H9 (cell line): ENCODE data around the gene PFN1. TPM values are rescaled to one million over a fixed set of nuclear protein-coding genes. Genes with fewer than 3 reads are reported as not detected.

Experiments
- DNase-seq: peaks from one replicate; pipeline ENCODE4 v3.0.0-alpha.2; 2017
- H2AFZ ChIP-seq: one replicate; pipeline ENCODE4 v1.6.1; 2013; ENCODE audit warnings: mild to moderate bottlenecking, low read length, control low read depth, moderate library complexity
- H2AK5ac ChIP-seq: 2 replicates; pipeline ENCODE4 v1.6.1; 2013; ENCODE audit warnings: low read length, control low read depth, mixed read lengths; ENCODE audit not compliant: insufficient read length
- H2BK120ac ChIP-seq: one replicate; pipeline ENCODE4 v1.6.1; 2013; ENCODE audit warnings: low read depth, mild to moderate bottlenecking, low read length, control low read depth, inconsistent platforms; ENCODE audit not compliant: poor library complexity, severe bottlenecking
- H2BK12ac ChIP-seq: 2 replicates; pipeline ENCODE4 v1.6.1; 2013; ENCODE audit warnings: low read length, control low read depth, mixed read lengths, low read depth; ENCODE audit not compliant: insufficient read length
- H2BK15ac ChIP-seq: 2 replicates; pipeline ENCODE4 v1.6.1; 2013; ENCODE audit warnings: low read depth, low read length, control low read depth
- H2BK20ac ChIP-seq: one replicate; pipeline ENCODE4 v1.6.1; 2013; ENCODE audit warnings: low read depth, mild to moderate bottlenecking, low read length, control low read depth, inconsistent platforms; ENCODE audit not compliant: poor library complexity, severe bottlenecking
- H2BK5ac ChIP-seq: 2 replicates; pipeline ENCODE4 v1.6.1; 2013; ENCODE audit warnings: low read length, control low read depth, mixed read lengths; ENCODE audit not compliant: insufficient read length
- H3K14ac ChIP-seq: 2 replicates; pipeline ENCODE4 v1.6.1; 2013; ENCODE audit warnings: low read length, control low read depth; ENCODE audit not compliant: insufficient read depth
- H3K18ac ChIP-seq: 2 replicates; pipeline ENCODE4 v1.6.1; 2013; ENCODE audit warnings: low read depth, mild to moderate bottlenecking, mixed read lengths, low read length, control low read depth; ENCODE audit not compliant: insufficient read length
- H3K23ac ChIP-seq: 2 replicates; pipeline ENCODE4 v1.6.1; 2013; ENCODE audit warnings: low read length, control low read depth, mixed read lengths, low read depth; ENCODE audit not compliant: insufficient read length
- H3K23me2 ChIP-seq: 2 replicates; pipeline ENCODE4 v1.6.1; 2013; ENCODE audit warnings: low read depth, mild to moderate bottlenecking, mixed read lengths, low read length, control low read depth; ENCODE audit not compliant: insufficient read length, poor library complexity, severe bottlenecking
- H3K27ac ChIP-seq: 2 replicates; pipeline ENCODE4 v1.5.1; 2013; ENCODE audit warnings: low read length, control low read depth, mixed read lengths, low read depth; ENCODE audit not compliant: insufficient read length
- H3K27me3 ChIP-seq: 2 replicates; pipeline ENCODE4 v1.6.1; 2013; ENCODE audit warnings: low read length, control low read depth, inconsistent platforms; ENCODE audit not compliant: insufficient read depth
- H3K4ac ChIP-seq: 2 replicates; pipeline ENCODE4 v1.6.1; 2013; ENCODE audit warnings: low read depth, mild to moderate bottlenecking, control low read depth, inconsistent platforms, low read length, moderate library complexity
- H3K4me1 ChIP-seq: 2 replicates; pipeline ENCODE4 v1.6.1; 2013; ENCODE audit warnings: low read length, control low read depth, inconsistent platforms; ENCODE audit not compliant: insufficient read depth
- H3K4me2 ChIP-seq: 2 replicates; pipeline ENCODE4 v1.6.1; 2013; ENCODE audit warnings: low read length, control low read depth, mixed read lengths; ENCODE audit not compliant: insufficient read length, insufficient read depth
- H3K56ac ChIP-seq: 2 replicates; pipeline ENCODE4 v1.6.1; 2013; ENCODE audit warnings: low read depth, mild to moderate bottlenecking, mixed read lengths, low read length, control low read depth; ENCODE audit not compliant: insufficient read length
- H3K79me1 ChIP-seq: 2 replicates; pipeline ENCODE4 v1.6.1; 2013; ENCODE audit warnings: low read depth, mild to moderate bottlenecking, moderate library complexity, low read length, control low read depth, inconsistent platforms; ENCODE audit not compliant: insufficient read depth, poor library complexity, severe bottlenecking
- H3K79me2 ChIP-seq: 2 replicates; pipeline ENCODE4 v1.6.1; 2013; ENCODE audit warnings: low read length, control low read depth, inconsistent platforms; ENCODE audit not compliant: insufficient read depth
- H3K9ac ChIP-seq: 2 replicates; pipeline ENCODE4 v1.6.1; 2013; ENCODE audit warnings: low read length, control low read depth, mixed read lengths; ENCODE audit not compliant: insufficient read length; ENCODE audit errors: extremely low read depth
- H3K9me3 ChIP-seq: one replicate; pipeline ENCODE4 v1.6.1; 2013; ENCODE audit warnings: low read depth, low read length, inconsistent platforms; ENCODE audit not compliant: control insufficient read depth
- H3T11ph ChIP-seq: one replicate; pipeline ENCODE4 v1.6.1; 2013; ENCODE audit warnings: mild to moderate bottlenecking, low read length, control low read depth, inconsistent platforms
- H4K20me1 ChIP-seq: one replicate; pipeline ENCODE4 v1.6.1; 2013; ENCODE audit not compliant: control insufficient read depth, insufficient read length, insufficient read depth
- H4K5ac ChIP-seq: 2 replicates; pipeline ENCODE4 v1.6.1; 2013; ENCODE audit warnings: low read depth, mild to moderate bottlenecking, mixed read lengths, low read length, control low read depth; ENCODE audit not compliant: insufficient read length
- H4K8ac ChIP-seq: replicated peaks from 2 replicates; pipeline ENCODE4 v1.6.1; 2013; ENCODE audit warnings: low read length, control low read depth, mixed read lengths, low read depth; ENCODE audit not compliant: insufficient read length
- H4K91ac ChIP-seq: 2 replicates; pipeline ENCODE4 v1.6.1; 2013; ENCODE audit warnings: low read depth, mild to moderate bottlenecking, moderate library complexity, mixed read lengths, low read length, control low read depth; ENCODE audit not compliant: insufficient read length
- H3K27ac Mint-ChIP-seq, 3 experiments: 2 replicates in 2 of 3; 3 replicates in 1 of 3; pipeline ENCODE4 v1.8.0; 2020 to 2021; ENCODE audit warnings: mixed read lengths in 3 of 3, mild to moderate bottlenecking in 1 of 3, moderate library complexity in 1 of 3
- H3K27me3 Mint-ChIP-seq: 2 replicates; pipeline ENCODE4 v1.8.0; 2021; ENCODE audit warnings: low read depth, mild to moderate bottlenecking, moderate library complexity, mixed read lengths
- H3K36me3 Mint-ChIP-seq, 3 experiments: 2 replicates in 2 of 3; 3 replicates in 1 of 3; pipeline ENCODE4 v1.8.0; 2020 to 2021; ENCODE audit warnings: low read depth in 3 of 3, mixed read lengths in 3 of 3; ENCODE audit not compliant: insufficient read depth in 1 of 3
- H3K4me1 Mint-ChIP-seq, 2 experiments: 2 replicates each; pipeline ENCODE4 v1.8.0; 2020; ENCODE audit warnings: mixed read lengths in 2 of 2
- H3K4me3 Mint-ChIP-seq, 2 experiments: 2 replicates in 1 of 2; 3 replicates in 1 of 2; pipeline ENCODE4 v1.8.0; 2020 to 2021; ENCODE audit warnings: mild to moderate bottlenecking in 2 of 2, mixed read lengths in 2 of 2, moderate library complexity in 1 of 2
- H3K9me3 Mint-ChIP-seq, 2 experiments: 2 replicates in 1 of 2; 3 replicates in 1 of 2; pipeline ENCODE4 v1.8.0; 2020; ENCODE audit warnings: mild to moderate bottlenecking in 2 of 2, mixed read lengths in 2 of 2, moderate library complexity in 1 of 2
- WGBS: extraction: QIAGEN DNeasy Blood & Tissue Kit; methylation state at CpG from one replicate; pipeline ENCODE4 v1.1.7; 2013; ENCODE audit warnings: missing lambda C conversion rate, low lambda C conversion rate, mixed read lengths; ENCODE audit not compliant: insufficient read length; ENCODE audit errors: extremely low coverage; 5-methylcytosine and 5-hydroxymethylcytosine counted together
- total RNA-seq: library from RNA; stranded (reverse); gene quantifications from 2 replicates; pipeline ENCODE4 v1.2.1, GENCODE V29; 2021
- TF ChIP-seq, protein P1 (sequence below): fragments of 200-600 bp; sonication (generic); conservative IDR thresholded peaks from 3 replicates; pipeline ENCODE4 v1.8.0; 2021; ENCODE audit warnings: antibody characterized with exemption, mild to moderate bottlenecking

PFN1 gene
- total RNA-seq, 1 experiment from 2014 or later: 1,149 TPM

DNA sequence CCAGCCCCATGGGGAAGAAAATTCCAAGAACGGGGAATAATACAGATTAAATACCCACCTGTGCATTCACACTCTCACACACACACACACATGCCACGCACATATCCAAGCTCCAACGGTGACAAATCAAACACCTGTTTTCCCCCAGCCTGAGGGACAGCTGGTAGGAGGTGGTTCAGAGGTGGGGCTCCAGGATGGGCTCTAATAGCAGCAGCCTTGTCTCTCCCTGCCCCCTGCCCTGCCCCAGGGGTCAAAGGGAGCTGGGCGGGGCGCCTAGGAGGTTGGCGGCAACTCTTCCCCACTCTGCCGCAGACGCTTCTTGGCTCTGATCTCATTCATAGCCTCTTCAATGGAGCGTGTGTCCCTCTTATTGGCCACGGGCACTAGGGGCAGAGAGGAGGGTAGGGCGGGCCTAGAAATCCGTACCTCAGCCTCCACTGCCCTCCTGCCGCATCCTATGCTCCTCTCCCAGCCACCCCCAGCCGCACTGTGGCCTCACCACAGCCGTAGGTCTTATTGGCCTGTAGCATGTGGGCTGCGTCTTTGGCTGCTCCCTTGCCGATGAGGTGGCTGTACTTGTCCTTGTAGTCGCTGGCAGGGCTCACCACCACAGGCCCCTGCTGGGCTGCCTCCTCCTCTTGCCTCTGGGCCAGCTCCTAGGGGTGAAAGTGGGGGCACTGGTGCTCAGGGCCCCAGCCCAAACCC is 11.1 kb upstream of the PFN1 start:
- no peak overlapping the region for H2BK20ac ChIP-seq
- H3K4me1 ChIP-seq: peaks cover 3% of the 10 kb centered on the region; the same call in 1 of the 2 replicates
- Mint-ChIP-seq H3K4me3 (no peak overlapping the region), H3K4me1 (peaks cover 17 to 18% of the 10 kb centered on the region in 2 experiments), H3K9me3 (peaks cover 0 to 3% of the 10 kb centered on the region in 2 experiments; a peak in 1 of 5 replicates), H3K27ac (peak overlapping the region in 1 of 3 experiments; percentile 85; a peak in 3 of 7 replicates), H3K36me3 (peaks cover 12 to 30% (median 28%) of the 10 kb centered on the region in 3 experiments; a peak in 6 of 7 replicates), H3K27me3 (no peaks in the 10 kb centered on the region; the same call in 1 of the 2 replicates)
- H3K9ac ChIP-seq: no peak overlapping the region
- H3T11ph ChIP-seq: no peak overlapping the region
- no peaks in the 10 kb centered on the region for H3K79me1 ChIP-seq
- H4K5ac ChIP-seq: no peak overlapping the region
- H2BK5ac ChIP-seq: no peak overlapping the region
- no peak overlapping the region for H2BK15ac ChIP-seq
- H4K20me1 ChIP-seq: no peaks in the 10 kb centered on the region
- H3K4me2 ChIP-seq: no peak overlapping the region
- no peaks in the 10 kb centered on the region for H3K23me2 ChIP-seq
- TF ChIP-seq, protein P1, sequence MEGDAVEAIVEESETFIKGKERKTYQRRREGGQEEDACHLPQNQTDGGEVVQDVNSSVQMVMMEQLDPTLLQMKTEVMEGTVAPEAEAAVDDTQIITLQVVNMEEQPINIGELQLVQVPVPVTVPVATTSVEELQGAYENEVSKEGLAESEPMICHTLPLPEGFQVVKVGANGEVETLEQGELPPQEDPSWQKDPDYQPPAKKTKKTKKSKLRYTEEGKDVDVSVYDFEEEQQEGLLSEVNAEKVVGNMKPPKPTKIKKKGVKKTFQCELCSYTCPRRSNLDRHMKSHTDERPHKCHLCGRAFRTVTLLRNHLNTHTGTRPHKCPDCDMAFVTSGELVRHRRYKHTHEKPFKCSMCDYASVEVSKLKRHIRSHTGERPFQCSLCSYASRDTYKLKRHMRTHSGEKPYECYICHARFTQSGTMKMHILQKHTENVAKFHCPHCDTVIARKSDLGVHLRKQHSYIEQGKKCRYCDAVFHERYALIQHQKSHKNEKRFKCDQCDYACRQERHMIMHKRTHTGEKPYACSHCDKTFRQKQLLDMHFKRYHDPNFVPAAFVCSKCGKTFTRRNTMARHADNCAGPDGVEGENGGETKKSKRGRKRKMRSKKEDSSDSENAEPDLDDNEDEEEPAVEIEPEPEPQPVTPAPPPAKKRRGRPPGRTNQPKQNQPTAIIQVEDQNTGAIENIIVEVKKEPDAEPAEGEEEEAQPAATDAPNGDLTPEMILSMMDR: no peak
- no peak overlapping the region for H4K8ac ChIP-seq
- no peak overlapping the region for H2AFZ ChIP-seq
- no peak for DNase-seq
- H2BK120ac ChIP-seq: no peak overlapping the region
- H3K79me2 ChIP-seq: no peaks in the 10 kb centered on the region; the same call in 1 of the 2 replicates
- H3K56ac ChIP-seq: no peak overlapping the region
- H4K91ac ChIP-seq: no peak overlapping the region
- H3K18ac ChIP-seq: no peak overlapping the region
- H3K27ac ChIP-seq: no peak overlapping the region
- H2AK5ac ChIP-seq: no peak overlapping the region
- H2BK12ac ChIP-seq: no peak overlapping the region
- no peaks in the 10 kb centered on the region for H3K27me3 ChIP-seq
- no peak overlapping the region for H3K4ac ChIP-seq
- H3K14ac ChIP-seq: no peak overlapping the region
- no peaks in the 10 kb centered on the region for H3K9me3 ChIP-seq
- WGBS: no CpG with 5 or more reads among the region's 18 CpGs
- H3K23ac ChIP-seq: no peak overlapping the region
